Esophagus squamous epithelium (tissue), 5 donors: ENCODE data around the gene SLC26A9. TPM values are rescaled to one million over a fixed set of nuclear protein-coding genes. Genes with fewer than 3 reads are reported as not detected.

Experiments used
- DNase-seq: peaks from one replicate; lab custom pipeline; 2025; lab: John Stamatoyannopoulos, UW
- H3K27ac ChIP-seq, 4 donors: fragments of 200-600 bp; sonication (generic); one replicate each; pipeline ENCODE4 v1.5.1; 2016 to 2019; ENCODE audit warnings: mild to moderate bottlenecking in 1 of 4
- H3K27me3 ChIP-seq, 4 donors: fragments of 200-600 bp; sonication (generic); 1 replicate in 3 of 4; 2 replicates in 1 of 4; pipeline versions ENCODE4 v1.5.1 to v1.6.0; 2017 to 2021; ENCODE audit warnings: antibody characterized with exemption in 1 of 4
- H3K36me3 ChIP-seq, 3 donors: fragments of 200-600 bp; sonication (generic); one replicate each; pipeline ENCODE4 v1.5.1; 2016 to 2019
- H3K4me1 ChIP-seq, 3 donors: fragments of 200-600 bp; sonication (generic); one replicate each; pipeline ENCODE4 v1.5.1; 2017 to 2019
- H3K4me3 ChIP-seq, 4 donors: fragments of 200-600 bp; sonication (generic); 1 replicate in 3 of 4; 2 replicates in 1 of 4; pipeline ENCODE4 v1.5.1; 2016 to 2019; ENCODE audit warnings: mild to moderate bottlenecking in 2 of 4, moderate library complexity in 1 of 4
- H3K9me3 ChIP-seq, 3 donors: fragments of 200-600 bp; sonication (generic); one replicate each; pipeline ENCODE4 v1.5.1; 2016 to 2019
- POLR2A ChIP-seq, 4 donors: fragments of 450-650 bp; IDR thresholded peaks; one replicate each; pipeline ENCODE4 v1.6.1; 2017; ENCODE audit warnings: antibody characterized with exemption in 4 of 4, mild to moderate bottlenecking in 4 of 4, moderate library complexity in 3 of 4
- WGBS, 2 donors: methylation state at CpG; one replicate each; pipeline ENCODE4 v1.1.5; 2018; 5-methylcytosine and 5-hydroxymethylcytosine counted together
- intact Hi-C: fragments of 100-400 bp; cut with DNase I; formaldehyde crosslinking; loops from one replicate; pipeline ENCODE4 v1.15.0; 2022
- total RNA-seq, 4 donors: library from RNA; depleted of rRNA; stranded (reverse); fragments of >200 nt; gene quantifications; one replicate each; pipeline ENCODE4 v1.1.0, GENCODE V29; 2016
- TF ChIP-seq, protein P1 (sequence below), 6 experiments: fragments of 450-650 bp in 4 of 6; fragments of 200-600 bp in 2 of 6; sonication (generic) in 2 of 6; IDR thresholded peaks; one replicate each; pipeline ENCODE4 v1.5.1; 2016 to 2019; ENCODE audit warnings: antibody characterized with exemption in 6 of 6, mild to moderate bottlenecking in 4 of 6, moderate library complexity in 4 of 6
- donor health status: DM: yes; HTN: yes; CAD: no.

Gene SLC26A9
- total RNA-seq, 4 donors from 2014 or later = 0.19 to 22.8 (median 0.38) TPM

- TF ChIP-seq POLR2A (IDR thresholded peaks at IDR 0.05) = no peak
- TF ChIP-seq, protein P1, sequence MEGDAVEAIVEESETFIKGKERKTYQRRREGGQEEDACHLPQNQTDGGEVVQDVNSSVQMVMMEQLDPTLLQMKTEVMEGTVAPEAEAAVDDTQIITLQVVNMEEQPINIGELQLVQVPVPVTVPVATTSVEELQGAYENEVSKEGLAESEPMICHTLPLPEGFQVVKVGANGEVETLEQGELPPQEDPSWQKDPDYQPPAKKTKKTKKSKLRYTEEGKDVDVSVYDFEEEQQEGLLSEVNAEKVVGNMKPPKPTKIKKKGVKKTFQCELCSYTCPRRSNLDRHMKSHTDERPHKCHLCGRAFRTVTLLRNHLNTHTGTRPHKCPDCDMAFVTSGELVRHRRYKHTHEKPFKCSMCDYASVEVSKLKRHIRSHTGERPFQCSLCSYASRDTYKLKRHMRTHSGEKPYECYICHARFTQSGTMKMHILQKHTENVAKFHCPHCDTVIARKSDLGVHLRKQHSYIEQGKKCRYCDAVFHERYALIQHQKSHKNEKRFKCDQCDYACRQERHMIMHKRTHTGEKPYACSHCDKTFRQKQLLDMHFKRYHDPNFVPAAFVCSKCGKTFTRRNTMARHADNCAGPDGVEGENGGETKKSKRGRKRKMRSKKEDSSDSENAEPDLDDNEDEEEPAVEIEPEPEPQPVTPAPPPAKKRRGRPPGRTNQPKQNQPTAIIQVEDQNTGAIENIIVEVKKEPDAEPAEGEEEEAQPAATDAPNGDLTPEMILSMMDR (IDR thresholded peaks at IDR 0.05) = no peak
- 37 to 62% methylated on average over 8 of the region's 8 CpGs for WGBS, 2 donors
- intact Hi-C loops = loop anchor here (2.0 to 10.0 kb wide), 3 partner anchors 61 to 190 kb away; no protein-coding TSS in a partner anchor
These were observed 25.6 kb downstream of the SLC26A9 start for GRCh38 chr1:205917466-205918238.

DNA sequence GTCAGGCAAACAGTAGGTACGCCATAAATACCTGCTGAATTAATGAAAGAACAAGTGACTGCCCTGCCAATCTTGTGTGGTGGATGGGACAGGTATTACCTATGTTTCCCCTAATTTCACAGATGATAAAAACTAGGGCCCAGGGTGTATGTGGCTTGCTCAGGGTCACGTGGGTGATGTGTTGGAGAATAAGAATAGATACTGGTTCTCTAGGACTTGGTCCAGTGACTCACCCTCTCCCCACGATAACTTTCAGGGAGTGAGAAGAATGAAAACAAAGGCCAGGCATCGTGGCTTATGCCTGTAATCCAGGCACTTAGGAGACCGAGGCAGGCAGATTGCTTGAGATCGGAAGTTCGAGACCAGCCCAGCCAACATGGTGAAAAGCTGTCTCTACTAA lies 26.7 kb downstream of the SLC26A9 start:
- Histone ChIP-seq H3K27me3 (peaks cover 0 to 30% (median 0%) of the 10 kb centered on the region in 4 donors), H3K9me3 (no peaks in the 10 kb centered on the region), H3K36me3 (no peaks in the 10 kb centered on the region), H3K27ac (no peak overlapping the region), H3K4me1 (peaks cover 0 to 30% (median 0%) of the 10 kb centered on the region in 3 donors), H3K4me3 (no peak overlapping the region)
- TF ChIP-seq, protein P1 (IDR thresholded peaks at IDR 0.05) = no peak
- TF ChIP-seq POLR2A (IDR thresholded peaks at IDR 0.05) = no peak
- intact Hi-C loops = loop anchor here (5.0 to 10.0 kb wide), 2 partner anchors 122 to 191 kb away; no protein-coding TSS in a partner anchor
- no peak for DNase-seq
- WGBS, 2 donors = 58 to 64% methylated on average over 7 of the region's 7 CpGs

More at GRCh38 chr1:205917466-205918238, 25.6 kb downstream of the SLC26A9 start:
- H3K4me3 ChIP-seq = no peak overlapping the region
- H3K27ac ChIP-seq = no peak overlapping the region
- no peaks in the 10 kb centered on the region for H3K9me3 ChIP-seq
- DNase-seq = no peak
- peaks cover 0 to 30% (median 0%) of the 10 kb centered on the region in 3 donors for H3K4me1 ChIP-seq
- peaks cover 0 to 26% (median 0%) of the 10 kb centered on the region in 4 donors for H3K27me3 ChIP-seq
- no peaks in the 10 kb centered on the region for H3K36me3 ChIP-seq

GRCh38 chr1:205915354-205915990 lies 27.8 kb downstream of the SLC26A9 start:
- Histone ChIP-seq H3K4me1 (peaks cover 0 to 26% (median 0%) of the 10 kb centered on the region in 3 donors), H3K27me3 (peaks cover 0 to 34% (median 0%) of the 10 kb centered on the region in 4 donors), H3K4me3 (no peak overlapping the region), H3K27ac (no peak overlapping the region), H3K9me3 (no peaks in the 10 kb centered on the region), H3K36me3 (no peaks in the 10 kb centered on the region)
- intact Hi-C loops = loop anchor here (5.0 to 10.0 kb wide), 2 partner anchors 121 to 192 kb away; no protein-coding TSS in a partner anchor
- 70 to 71% methylated on average over 7 to 10 of the region's 10 CpGs for WGBS, 2 donors
- DNase-seq = no peak
- TF ChIP-seq POLR2A (IDR thresholded peaks at IDR 0.05) = no peak
- TF ChIP-seq, protein P1 (IDR thresholded peaks at IDR 0.05) = no peak

DNA sequence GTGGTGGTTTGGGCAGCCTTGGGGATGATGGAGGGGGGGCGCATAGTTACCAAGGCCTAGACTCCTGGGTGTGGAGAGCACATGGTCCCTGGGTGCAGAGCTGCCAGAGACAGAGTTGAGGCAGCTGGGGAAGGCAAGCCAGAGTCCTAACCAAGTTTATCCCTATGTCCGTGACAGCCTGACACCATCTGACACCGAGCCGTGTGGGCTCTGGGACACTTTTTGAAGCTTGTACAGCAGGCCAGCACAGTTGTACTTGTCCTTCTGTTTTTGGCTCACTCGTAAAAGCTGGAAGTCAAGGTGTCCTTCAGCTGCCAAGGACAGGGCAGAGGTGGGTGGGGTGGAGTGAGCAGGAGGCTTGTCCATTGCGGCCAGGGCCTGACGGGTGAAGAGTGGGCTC lies 28.5 kb downstream of the SLC26A9 start:
- WGBS, 2 donors = 84 to 86% methylated on average over 1 to 4 of the region's 7 CpGs
- H3K36me3 ChIP-seq = no peaks in the 10 kb centered on the region
- H3K4me1 ChIP-seq = peaks cover 0 to 23% (median 0%) of the 10 kb centered on the region in 3 donors
- intact Hi-C loops = loop anchor here (5.0 to 10.0 kb wide), 2 partner anchors 120 to 193 kb away; no protein-coding TSS in a partner anchor
- peaks cover 0 to 29% (median 0%) of the 10 kb centered on the region in 4 donors for H3K27me3 ChIP-seq
- no peak for DNase-seq
- TF ChIP-seq, protein P1 (IDR thresholded peaks at IDR 0.05) = no peak
- no peak for TF ChIP-seq POLR2A (IDR thresholded peaks at IDR 0.05)
- no peak overlapping the region for H3K27ac ChIP-seq
- H3K4me3 ChIP-seq = no peak overlapping the region
- no peaks in the 10 kb centered on the region for H3K9me3 ChIP-seq
